ENCODE results near the gene TSC2.
"Not testable (repeated sequence)": the region's sequence is repeated elsewhere in the genome, so short reads cannot be mapped to it uniquely, and the experiment has no call there.

The TSC2 gene

GRCh38 chr16:2031081-2031577 lies 16.7 kb upstream of the TSC2 start:
- Histone ChIP-seq H3K27ac (ENCODE audit: insufficient read depth, low read depth, low read length, poor library complexity, severe bottlenecking) (no peak overlapping the region), H3K4me1 (ENCODE audit: control insufficient read depth, insufficient read depth, low read length) (peaks cover 18% of the 10 kb centered on the region)

GRCh38 chr16:2032285-2033056 lies 15.3 kb upstream of the TSC2 start:
- Histone ChIP-seq H3K36me3 (ENCODE audit: control insufficient read depth, insufficient read depth, low read length) (no peaks in the 10 kb centered on the region), H3K9me3 (ENCODE audit: control insufficient read depth, low read length) (no peaks in the 10 kb centered on the region), H3K27ac (ENCODE audit: insufficient read depth, low read depth, low read length, poor library complexity, severe bottlenecking) (no peak overlapping the region), H3K4me1 (ENCODE audit: control insufficient read depth, insufficient read depth, low read length) (peaks cover 18% of the 10 kb centered on the region), H3K4me3 (ENCODE audit: insufficient read depth, low read depth, low read length) (no peak overlapping the region), H3K27me3 (ENCODE audit: control insufficient read depth, insufficient read depth, low read length, poor library complexity, severe bottlenecking) (peaks cover 14% of the 10 kb centered on the region)
- 92 to 94% methylated on average over 15 of the region's 15 CpGs for WGBS, 2 experiments

More at GRCh38 chr16:2031081-2031577, 16.7 kb upstream of the TSC2 start:
- Histone ChIP-seq H3K4me3 (ENCODE audit: insufficient read depth, low read depth, low read length) (no peak overlapping the region), H3K9me3 (ENCODE audit: control insufficient read depth, low read length) (no peaks in the 10 kb centered on the region), H3K27me3 (ENCODE audit: control insufficient read depth, insufficient read depth, low read length, poor library complexity, severe bottlenecking) (peaks cover 27% of the 10 kb centered on the region), H3K36me3 (ENCODE audit: control insufficient read depth, insufficient read depth, low read length) (no peaks in the 10 kb centered on the region)
- 92 to 93% methylated on average over 11 of the region's 11 CpGs for WGBS, 2 experiments

- H3K9me3 ChIP-seq (ENCODE audit: control insufficient read depth, low read length) = no peaks in the 10 kb centered on the region
- H3K4me3 ChIP-seq (ENCODE audit: insufficient read depth, low read depth, low read length) = no peak overlapping the region
- peak overlapping the region; percentile 1 for H3K27ac ChIP-seq (ENCODE audit: insufficient read depth, low read depth, low read length, poor library complexity, severe bottlenecking)
- 70 to 72% methylated on average over 37 of the region's 37 CpGs for WGBS, 2 experiments
- no peaks in the 10 kb centered on the region for H3K36me3 ChIP-seq (ENCODE audit: control insufficient read depth, insufficient read depth, low read length)
- peaks cover 18% of the 10 kb centered on the region for H3K4me1 ChIP-seq (ENCODE audit: control insufficient read depth, insufficient read depth, low read length)
- H3K27me3 ChIP-seq (ENCODE audit: control insufficient read depth, insufficient read depth, low read length, poor library complexity, severe bottlenecking) = peaks cover 6% of the 10 kb centered on the region
Measured at GRCh38 chr16:2033057-2033908, 14.5 kb upstream of the TSC2 start.

- H3K9me3 ChIP-seq (ENCODE audit: control insufficient read depth, low read length) = not testable (repeated sequence)
- 87 to 90% methylated on average over 12 to 13 of the region's 32 CpGs for WGBS, 2 experiments
Measured at GRCh38 chr16:2033909-2034695, 13.7 kb upstream of the TSC2 start.

GRCh38 chr16:2034696-2035430 lies 12.9 kb upstream of the TSC2 start:
- Histone ChIP-seq H3K4me1 (ENCODE audit: control insufficient read depth, insufficient read depth, low read length) (peaks cover 18% of the 10 kb centered on the region), H3K9me3 (ENCODE audit: control insufficient read depth, low read length) (no peaks in the 10 kb centered on the region), H3K36me3 (ENCODE audit: control insufficient read depth, insufficient read depth, low read length) (no peaks in the 10 kb centered on the region), H3K27ac (ENCODE audit: insufficient read depth, low read depth, low read length, poor library complexity, severe bottlenecking) (no peak overlapping the region), H3K4me3 (ENCODE audit: insufficient read depth, low read depth, low read length) (no peak overlapping the region), H3K27me3 (ENCODE audit: control insufficient read depth, insufficient read depth, low read length, poor library complexity, severe bottlenecking) (no peaks in the 10 kb centered on the region)
- 91 to 94% methylated on average over 17 of the region's 17 CpGs for WGBS, 2 experiments

More at GRCh38 chr16:2033909-2034695, 13.7 kb upstream of the TSC2 start:
- not testable (repeated sequence) for H3K27me3 ChIP-seq (ENCODE audit: control insufficient read depth, insufficient read depth, low read length, poor library complexity, severe bottlenecking); H3K36me3 ChIP-seq (ENCODE audit: control insufficient read depth, insufficient read depth, low read length); H3K4me3 ChIP-seq (ENCODE audit: insufficient read depth, low read depth, low read length)
- H3K4me1 ChIP-seq (ENCODE audit: control insufficient read depth, insufficient read depth, low read length) = peaks cover 18% of the 10 kb centered on the region
- peak overlapping the region; percentile 1 for H3K27ac ChIP-seq (ENCODE audit: insufficient read depth, low read depth, low read length, poor library complexity, severe bottlenecking)

GRCh38 chr16:2035431-2036199 lies 12.2 kb upstream of the TSC2 start:
- Histone ChIP-seq H3K4me1 (ENCODE audit: control insufficient read depth, insufficient read depth, low read length) (peaks cover 18% of the 10 kb centered on the region), H3K9me3 (ENCODE audit: control insufficient read depth, low read length) (no peaks in the 10 kb centered on the region), H3K27me3 (ENCODE audit: control insufficient read depth, insufficient read depth, low read length, poor library complexity, severe bottlenecking) (no peaks in the 10 kb centered on the region), H3K4me3 (ENCODE audit: insufficient read depth, low read depth, low read length) (no peak overlapping the region), H3K27ac (ENCODE audit: insufficient read depth, low read depth, low read length, poor library complexity, severe bottlenecking) (peak overlapping the region; percentile 60), H3K36me3 (ENCODE audit: control insufficient read depth, insufficient read depth, low read length) (no peaks in the 10 kb centered on the region)
- 80 to 81% methylated on average over 34 of the region's 34 CpGs for WGBS, 2 experiments

GRCh38 chr16:2036200-2036966 lies 11.4 kb upstream of the TSC2 start:
- 95% methylated on average over 47 of the region's 47 CpGs for WGBS, 2 experiments
- Histone ChIP-seq H3K9me3 (ENCODE audit: control insufficient read depth, low read length) (no peaks in the 10 kb centered on the region), H3K27me3 (ENCODE audit: control insufficient read depth, insufficient read depth, low read length, poor library complexity, severe bottlenecking) (no peaks in the 10 kb centered on the region), H3K36me3 (ENCODE audit: control insufficient read depth, insufficient read depth, low read length) (no peaks in the 10 kb centered on the region), H3K4me1 (ENCODE audit: control insufficient read depth, insufficient read depth, low read length) (peaks cover 18% of the 10 kb centered on the region), H3K27ac (ENCODE audit: insufficient read depth, low read depth, low read length, poor library complexity, severe bottlenecking) (peak overlapping the region; percentile 60), H3K4me3 (ENCODE audit: insufficient read depth, low read depth, low read length) (no peak overlapping the region)

- Histone ChIP-seq H3K36me3 (ENCODE audit: control insufficient read depth, insufficient read depth, low read length) (no peaks in the 10 kb centered on the region), H3K27me3 (ENCODE audit: control insufficient read depth, insufficient read depth, low read length, poor library complexity, severe bottlenecking) (no peaks in the 10 kb centered on the region), H3K9me3 (ENCODE audit: control insufficient read depth, low read length) (no peaks in the 10 kb centered on the region), H3K4me1 (ENCODE audit: control insufficient read depth, insufficient read depth, low read length) (peaks cover 18% of the 10 kb centered on the region), H3K27ac (ENCODE audit: insufficient read depth, low read depth, low read length, poor library complexity, severe bottlenecking) (no peak overlapping the region), H3K4me3 (ENCODE audit: insufficient read depth, low read depth, low read length) (no peak overlapping the region)
- WGBS, 2 experiments = 94 to 95% methylated on average over 15 of the region's 15 CpGs
Measured at GRCh38 chr16:2037115-2037514, 10.7 kb upstream of the TSC2 start.

All from ectodermal cell (in vitro differentiated cells).